Heart right ventricle (tissue), 16 donors: ENCODE measurements around the gene EVA1B. TPM values are rescaled to one million over a fixed set of nuclear protein-coding genes. Genes with fewer than 3 reads are reported as not detected.

Experiments used
- ATAC-seq, 8 donors: fragments of 200-7000 bp; cut with Tn5 transposase; one replicate each; pipeline ENCODE4 v1.9.1; 2020; ENCODE audit warnings: mild to moderate bottlenecking in 8 of 8, moderate library complexity in 8 of 8, moderate number of reproducible peaks in 1 of 8
- DNase-seq, 2 donors: peaks; one replicate each; pipeline ENCODE4 v3.0.0-alpha.2; 2020
- H3K27ac ChIP-seq, 10 donors: fragments of 200-600 bp; sonication (generic) in 2 of 10; one replicate each; pipeline versions ENCODE4 v1.5.0 to v1.8.0; 2020 to 2022; ENCODE audit warnings: mild to moderate bottlenecking in 3 of 10
- H3K27me3 ChIP-seq, 7 donors: fragments of 200-600 bp; one replicate each; pipeline ENCODE4 v1.8.0; 2021 to 2022; ENCODE audit warnings: mild to moderate bottlenecking in 2 of 7
- H3K36me3 ChIP-seq, 9 donors: fragments of 200-600 bp; sonication (generic) in 1 of 9; one replicate each; pipeline versions ENCODE4 v1.5.0 to v1.8.0; 2020 to 2022; ENCODE audit warnings: mild to moderate bottlenecking in 2 of 9
- H3K4me1 ChIP-seq, 9 donors: fragments of 200-600 bp; sonication (generic) in 1 of 9; one replicate each; pipeline versions ENCODE4 v1.5.0 to v1.8.0; 2020 to 2022; ENCODE audit warnings: mild to moderate bottlenecking in 4 of 9
- H3K4me3 ChIP-seq, 10 donors: fragments of 200-600 bp; sonication (generic) in 2 of 10; one replicate each; pipeline versions ENCODE4 v1.5.0 to v1.8.0; 2020 to 2022; ENCODE audit warnings: mild to moderate bottlenecking in 7 of 10, moderate library complexity in 2 of 10
- H3K9me3 ChIP-seq, 11 donors: fragments of 200-600 bp in 10 of 11; sonication (generic) in 2 of 11; one replicate each; pipeline versions ENCODE4 v1.5.0 to v1.8.0; 2013 to 2022; ENCODE audit warnings: mild to moderate bottlenecking in 2 of 11, control low read depth in 1 of 11, moderate library complexity in 1 of 11
- CTCF ChIP-seq, 9 donors: fragments of 200-600 bp; sonication (generic) in 2 of 9; IDR thresholded peaks; one replicate each; pipeline versions ENCODE4 v1.5.0 to v1.8.0; 2021 to 2022; ENCODE audit warnings: antibody characterized with exemption in 9 of 9, mild to moderate bottlenecking in 5 of 9, moderate library complexity in 1 of 9
- WGBS, 2 donors: extraction: QIAGEN DNeasy Blood & Tissue Kit; methylation state at CpG; one replicate each; pipeline ENCODE4 v1.1.7; 2013; ENCODE audit warnings: inconsistent platforms in 1 of 2; 5-methylcytosine and 5-hydroxymethylcytosine counted together
- intact Hi-C, 10 donors: fragments of 100-400 bp; cut with DNase I; formaldehyde crosslinking; loops; one replicate each; pipeline versions ENCODE4 v1.11.1 to v1.14.2; 2022
- polyA plus RNA-seq, 2 donors: library from polyadenylated mRNA; stranded (reverse); fragments of 200-250 nt; gene quantifications; one replicate each; pipeline ENCODE4 v1.2.3, GENCODE V29; 2013
- total RNA-seq, 10 donors: library from RNA; stranded (reverse); fragmentation: NEBNext Ultra II Directional in 3 of 10; extraction: Animal tissue kit (Norgen Biotek cat#: 25700) in 3 of 10; gene quantifications; one replicate each; pipeline versions ENCODE4 v1.2.1 to v1.2.4, GENCODE V29; 2021 to 2023
- donor health status: Arrhythmogenic right ventricular cardiomyopathy.
- donor health status: ischemic (EF 13 %, LVEDD 7.1; RV severe dilation, severe dysfunction).
- donor health status: healthy with polysubstance abuse.
- donor health status: DM: no; HTN: yes; CAD: no.
- donor health status: DM: no; HTN: no; CAD: no.
- donor health status: ischemic (EF 25% LVEDD 6.9; RV normal size, moderate dysfunction).
- donor health status: ischemic (EF 25% LVEDD 5.7; RV mildly dilated, moderate dysfunction).
- donor health status: healthy.
- donor health status: DM: yes; HTN: yes; CAD: no.
- donor health status: Ischemic cardiomyopathy.
- donor health status: ischemic (EF 35%, LVEDD 5.7; RV mildly dilated, moderate dysfunction).
- donor health status: nonischemic (EF 11% LVEDD 7.7; RV severe dilation, severe dysfunction).
- donor health status: DM: yes; HTN: yes; CAD: no.
- donor health status: PGD.
- donor health status: ischemic (EF 29% LVEDD 5.4; RV normal size, mild dysfunction).
- donor health status: nonischemic (EF 23%, LVEDD 6.1; RV moderate dilation, normal function).

Gene EVA1B
- total and polyA plus RNA-seq, 12 donors = 4.6 to 38.9 (median 7.2) TPM

GRCh38 chr1:36346741-36347370, 23.4 kb upstream of the EVA1B start:
- whole genome bisulfite sequencing, 2 donors = 89 to 92% methylated on average over 8 of the region's 8 CpGs
- no peak overlapping the region for H3K4me3 ChIP-seq
- no peak for TF ChIP-seq CTCF (IDR thresholded peaks at IDR 0.05)
- no peak overlapping the region for H3K27ac ChIP-seq
- H3K36me3 ChIP-seq = peaks cover 0 to 87% (median 42%) of the 10 kb centered on the region in 9 donors
- peaks cover 17 to 46% (median 31%) of the 10 kb centered on the region in 9 donors for H3K4me1 ChIP-seq
- no peaks in the 10 kb centered on the region for H3K27me3 ChIP-seq
- DNase-seq = no peak
- ATAC-seq = no peak
- H3K9me3 ChIP-seq = no peaks in the 10 kb centered on the region
- intact Hi-C loops = loop anchor here in 2 of 10 donors (5.0 kb wide), 2 partner anchors 60 to 70 kb away; no protein-coding TSS in a partner anchor

GRCh38 chr1:36345353-36345752, 21.9 kb upstream of the EVA1B start:
- Histone ChIP-seq H3K27ac (no peak overlapping the region), H3K4me1 (peaks cover 12 to 31% (median 17%) of the 10 kb centered on the region in 9 donors), H3K27me3 (no peaks in the 10 kb centered on the region), H3K9me3 (no peaks in the 10 kb centered on the region), H3K36me3 (peaks cover 0 to 97% (median 53%) of the 10 kb centered on the region in 9 donors), H3K4me3 (no peak overlapping the region)
- intact Hi-C loops = loop anchor here in 2 of 10 donors (5.0 kb wide), 2 partner anchors 62 to 72 kb away; no protein-coding TSS in a partner anchor
- no peak for ATAC-seq
- TF ChIP-seq CTCF (IDR thresholded peaks at IDR 0.05) = no peak
- WGBS, 2 donors = 93% methylated on average over 7 of the region's 7 CpGs
- no peak for DNase-seq

GRCh38 chr1:36344395-36344680, 20.9 kb upstream of the EVA1B start:
- intact Hi-C loops = loop anchor here in 2 of 10 donors (5.0 kb wide), 1 partner anchor 78 kb away; no protein-coding TSS in a partner anchor
- 85 to 88% methylated on average over 8 of the region's 8 CpGs for WGBS, 2 donors
- Histone ChIP-seq H3K9me3 (no peaks in the 10 kb centered on the region), H3K27ac (no peak overlapping the region), H3K27me3 (no peaks in the 10 kb centered on the region), H3K4me3 (no peak overlapping the region), H3K36me3 (peaks cover 0 to 97% (median 53%) of the 10 kb centered on the region in 9 donors), H3K4me1 (peaks cover 2 to 30% (median 13%) of the 10 kb centered on the region in 9 donors)
- no peak for TF ChIP-seq CTCF (IDR thresholded peaks at IDR 0.05)
- ATAC-seq (no peak), DNase-seq (no peak)

GRCh38 chr1:36343651-36344394, 20.4 kb upstream of the EVA1B start:
- Histone ChIP-seq H3K36me3 (peaks cover 0 to 96% (median 49%) of the 10 kb centered on the region in 9 donors), H3K4me1 (peaks cover 0 to 30% (median 14%) of the 10 kb centered on the region in 9 donors), H3K27ac (peak overlapping the region in 1 of 10 donors; percentile 69), H3K4me3 (no peak overlapping the region), H3K27me3 (no peaks in the 10 kb centered on the region), H3K9me3 (no peaks in the 10 kb centered on the region)
- intact Hi-C loops = loop anchor here in 8 of 10 donors (2.0 to 5.0 kb wide), 2 partner anchors 77 to 78 kb away; no protein-coding TSS in a partner anchor
- no peak for TF ChIP-seq CTCF (IDR thresholded peaks at IDR 0.05)
- ATAC-seq = no peak
- no peak for DNase-seq
- 94 to 97% methylated on average over 24 of the region's 24 CpGs for WGBS, 2 donors
